Breast epithelium (tissue), 4 donors: Measurements from ENCODE around the gene CUL2. TPM values are rescaled to one million over a fixed set of nuclear protein-coding genes. Genes with fewer than 3 reads are reported as not detected.
"Not testable (repeated sequence)": the region's sequence is repeated elsewhere in the genome, so short reads cannot be mapped to it uniquely, and the experiment has no call there.

Experiments used
- DNase-seq, 2 donors: peaks; one replicate each; pipeline ENCODE4 v3.0.0-alpha.2; 2019; ENCODE audit warnings: low spot score in 2 of 2
- H3K27ac ChIP-seq, 2 donors: fragments of 200-600 bp; sonication (generic) in 1 of 2; one replicate each; pipeline ENCODE4 v1.5.1; 2016 to 2019; ENCODE audit warnings: mild to moderate bottlenecking in 1 of 2
- H3K27me3 ChIP-seq, 2 donors: fragments of 200-600 bp; sonication (generic) in 1 of 2; one replicate each; pipeline versions ENCODE4 v1.5.1 to v1.6.0; 2017 to 2019; ENCODE audit warnings: control low read depth in 1 of 2, mild to moderate bottlenecking in 1 of 2
- H3K36me3 ChIP-seq: fragments of 200-600 bp; one replicate; pipeline ENCODE4 v1.5.1; 2019
- H3K4me1 ChIP-seq, 2 donors: fragments of 200-600 bp; sonication (generic); one replicate each; pipeline ENCODE4 v1.5.1; 2016 to 2019; ENCODE audit warnings: control low read depth in 1 of 2
- H3K4me3 ChIP-seq, 3 donors: fragments of 200-600 bp; sonication (generic); 1 replicate in 2 of 3; 2 replicates in 1 of 3; pipeline ENCODE4 v1.5.1; 2016 to 2019; ENCODE audit warnings: mild to moderate bottlenecking in 3 of 3, moderate library complexity in 2 of 3
- H3K9me3 ChIP-seq, 2 donors: fragments of 200-600 bp; sonication (generic) in 1 of 2; one replicate each; pipeline ENCODE4 v1.5.1; 2016 to 2019; ENCODE audit warnings: control low read depth in 1 of 2
- POLR2A ChIP-seq: fragments of 450-650 bp; IDR thresholded peaks from one replicate; pipeline ENCODE4 v1.6.1; 2016; ENCODE audit warnings: antibody characterized with exemption, mild to moderate bottlenecking, moderate library complexity
- POLR2AphosphoS5 ChIP-seq, 3 donors: sonication (generic); formaldehyde crosslinking; IDR thresholded peaks; one replicate each; pipeline ENCODE4 v1.6.1; 2017; ENCODE audit warnings: antibody characterized with exemption in 3 of 3
- intact Hi-C: fragments of 100-400 bp; cut with DNase I; formaldehyde crosslinking; loops from one replicate; pipeline ENCODE4 v1.15.1; 2023; ENCODE audit warnings: low total_unique reads
- total RNA-seq, 3 donors: library from RNA; depleted of rRNA; stranded (reverse); fragments of >200 nt; gene quantifications; one replicate each; pipeline ENCODE4 v1.1.0, GENCODE V29; 2016
- TF ChIP-seq, protein P1 (sequence below), 3 donors: fragments of 450-650 bp; IDR thresholded peaks; one replicate each; pipeline ENCODE4 v1.5.1; 2016 to 2017; ENCODE audit warnings: antibody characterized with exemption in 3 of 3, mild to moderate bottlenecking in 3 of 3, moderate library complexity in 3 of 3

CUL2 gene
- total RNA-seq, 3 donors from 2014 or later, result 18.9 to 22.7 (median 20.3) TPM

DNA sequence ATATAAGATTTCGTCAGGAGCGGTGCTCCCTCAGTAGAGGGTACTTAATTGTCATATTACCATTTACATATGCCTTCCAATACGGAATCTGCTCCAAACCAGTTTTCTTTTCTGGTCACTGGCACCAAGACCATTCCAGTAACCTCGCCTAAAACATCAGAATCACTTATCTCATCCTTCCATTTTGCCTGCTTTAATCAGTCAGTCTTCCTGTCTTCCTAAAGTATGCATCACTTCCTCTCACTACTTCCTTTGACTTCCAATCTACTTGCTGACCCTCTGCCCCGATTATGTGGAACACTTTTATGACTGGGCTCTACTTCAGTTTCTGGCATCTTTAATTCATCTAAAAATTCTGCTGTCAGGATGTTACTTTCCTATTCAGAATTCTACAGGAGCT is 33.5 kb downstream of the CUL2 start:
- Histone ChIP-seq H3K27me3 (no peaks in the 10 kb centered on the region), H3K4me3 (no peak overlapping the region), H3K4me1 (no peaks in the 10 kb centered on the region), H3K27ac (no peak overlapping the region), H3K9me3 (no peaks in the 10 kb centered on the region), H3K36me3 (no peaks in the 10 kb centered on the region)
- TF ChIP-seq POLR2AphosphoS5 (IDR thresholded peaks at IDR 0.05) (no peak), POLR2A (no peak)
- TF ChIP-seq, protein P1, sequence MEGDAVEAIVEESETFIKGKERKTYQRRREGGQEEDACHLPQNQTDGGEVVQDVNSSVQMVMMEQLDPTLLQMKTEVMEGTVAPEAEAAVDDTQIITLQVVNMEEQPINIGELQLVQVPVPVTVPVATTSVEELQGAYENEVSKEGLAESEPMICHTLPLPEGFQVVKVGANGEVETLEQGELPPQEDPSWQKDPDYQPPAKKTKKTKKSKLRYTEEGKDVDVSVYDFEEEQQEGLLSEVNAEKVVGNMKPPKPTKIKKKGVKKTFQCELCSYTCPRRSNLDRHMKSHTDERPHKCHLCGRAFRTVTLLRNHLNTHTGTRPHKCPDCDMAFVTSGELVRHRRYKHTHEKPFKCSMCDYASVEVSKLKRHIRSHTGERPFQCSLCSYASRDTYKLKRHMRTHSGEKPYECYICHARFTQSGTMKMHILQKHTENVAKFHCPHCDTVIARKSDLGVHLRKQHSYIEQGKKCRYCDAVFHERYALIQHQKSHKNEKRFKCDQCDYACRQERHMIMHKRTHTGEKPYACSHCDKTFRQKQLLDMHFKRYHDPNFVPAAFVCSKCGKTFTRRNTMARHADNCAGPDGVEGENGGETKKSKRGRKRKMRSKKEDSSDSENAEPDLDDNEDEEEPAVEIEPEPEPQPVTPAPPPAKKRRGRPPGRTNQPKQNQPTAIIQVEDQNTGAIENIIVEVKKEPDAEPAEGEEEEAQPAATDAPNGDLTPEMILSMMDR (IDR thresholded peaks at IDR 0.05), result no peak
- intact Hi-C loops, result no loop called here
- no peak for DNase-seq

DNA sequence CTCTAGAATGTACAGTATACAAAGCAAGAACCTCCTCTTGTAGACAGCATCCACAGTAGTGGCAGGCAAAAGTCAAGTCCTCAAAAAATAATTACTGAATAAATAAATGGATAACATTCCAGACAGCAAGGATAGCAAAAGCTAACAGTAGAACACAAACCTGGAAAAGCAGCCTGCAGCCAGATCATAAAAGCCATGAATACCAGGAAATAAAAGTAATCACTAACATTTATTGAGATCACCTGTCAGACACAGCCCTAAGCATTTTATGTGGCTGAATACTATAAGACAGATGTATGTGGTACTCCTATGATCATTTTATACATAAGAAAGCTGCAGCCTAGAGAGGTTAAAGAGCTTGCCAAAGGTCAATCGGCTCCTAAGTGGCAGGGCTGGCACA is 34.0 kb downstream of the CUL2 start:
- DNase-seq, result no peak
- Histone ChIP-seq H3K9me3 (no peaks in the 10 kb centered on the region), H3K27me3 (no peaks in the 10 kb centered on the region), H3K27ac (no peak overlapping the region), H3K36me3 (no peaks in the 10 kb centered on the region), H3K4me3 (no peak overlapping the region), H3K4me1 (no peaks in the 10 kb centered on the region)
- intact Hi-C loops, result no loop called here
- TF ChIP-seq POLR2AphosphoS5 (IDR thresholded peaks at IDR 0.05), result no peak
- TF ChIP-seq, protein P1 (IDR thresholded peaks at IDR 0.05), result no peak
- no peak for TF ChIP-seq POLR2A

DNA sequence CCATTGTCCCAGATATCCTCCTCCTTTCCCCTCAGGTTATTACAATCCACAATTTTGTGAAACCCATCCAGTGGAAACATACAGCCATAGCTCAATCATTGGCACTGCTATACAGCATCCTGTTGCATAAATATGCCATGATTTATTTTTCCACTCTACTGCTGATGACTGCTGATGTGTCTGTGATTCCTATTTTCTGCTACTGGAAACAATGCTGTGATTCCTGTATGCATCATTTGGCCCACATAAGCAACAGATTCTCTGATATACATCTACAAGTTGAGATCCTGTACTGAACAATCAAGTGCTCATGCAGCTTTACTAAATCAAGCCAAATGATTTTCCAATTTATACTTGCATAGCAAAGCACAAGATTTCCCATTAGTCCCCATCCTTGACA is 39.6 kb downstream of the CUL2 start:
- DNase-seq, result no peak
- H3K4me1 ChIP-seq, result no peaks in the 10 kb centered on the region
- intact Hi-C loops, result no loop called here
- H3K9me3 ChIP-seq, result no peaks in the 10 kb centered on the region
- TF ChIP-seq, protein P1 (IDR thresholded peaks at IDR 0.05), result no peak
- TF ChIP-seq POLR2A, result no peak
- no peak for TF ChIP-seq POLR2AphosphoS5 (IDR thresholded peaks at IDR 0.05)
- no peaks in the 10 kb centered on the region for H3K27me3 ChIP-seq
- H3K4me3 ChIP-seq, result no peak overlapping the region
- no peak overlapping the region for H3K27ac ChIP-seq
- H3K36me3 ChIP-seq, result no peaks in the 10 kb centered on the region

DNA sequence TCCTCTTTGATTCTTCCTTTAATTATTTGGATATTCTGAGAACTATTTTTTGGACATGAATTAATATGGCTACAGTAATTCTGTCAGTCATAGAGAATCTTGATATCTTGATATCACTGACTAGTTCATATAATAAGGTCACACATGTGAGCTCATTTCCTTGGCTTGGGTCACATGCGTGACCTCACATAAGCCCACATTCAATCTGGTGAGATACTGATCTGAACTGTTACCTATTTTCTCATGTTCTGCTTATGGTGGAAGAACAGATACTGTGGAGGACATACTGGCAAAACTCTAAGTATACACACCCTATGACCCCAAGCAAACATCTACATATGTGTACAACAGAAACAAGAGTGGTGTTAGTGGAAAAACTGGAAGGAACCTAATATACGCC is 44.1 kb downstream of the CUL2 start:
- Histone ChIP-seq H3K27me3 (no peaks in the 10 kb centered on the region), H3K4me3 (no peak overlapping the region), H3K36me3 (no peaks in the 10 kb centered on the region), H3K9me3 (no peaks in the 10 kb centered on the region), H3K4me1 (no peaks in the 10 kb centered on the region), H3K27ac (no peak overlapping the region)
- intact Hi-C loops, result no loop called here
- no peak for DNase-seq
- TF ChIP-seq POLR2A, result no peak
- TF ChIP-seq, protein P1 (IDR thresholded peaks at IDR 0.05), result no peak
- TF ChIP-seq POLR2AphosphoS5 (IDR thresholded peaks at IDR 0.05), result no peak

DNA sequence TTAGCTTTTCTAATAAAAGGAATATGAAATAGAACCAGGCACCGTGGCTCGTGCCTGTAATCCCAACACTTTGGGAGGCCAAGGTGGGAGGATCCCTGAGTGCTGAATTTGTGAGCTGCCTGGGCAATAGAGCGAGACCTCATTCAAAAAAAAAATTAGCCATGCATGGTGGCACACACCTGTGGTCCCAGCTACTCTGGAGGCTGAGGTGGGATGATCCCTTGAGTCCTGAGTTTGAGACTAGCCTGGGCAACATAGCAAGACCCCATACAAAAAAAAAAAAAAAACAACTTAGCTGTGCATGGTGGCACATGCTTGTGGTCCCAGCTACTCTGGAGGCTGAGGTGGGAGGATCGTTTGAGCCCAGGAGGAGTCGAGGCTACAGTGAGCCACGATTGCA is 44.9 kb downstream of the CUL2 start:
- DNase-seq, H3K4me3 ChIP-seq, H3K9me3 ChIP-seq, H3K36me3 ChIP-seq, intact Hi-C loops, H3K27me3 ChIP-seq, H3K27ac ChIP-seq, H3K4me1 ChIP-seq: not testable (repeated sequence)

DNA sequence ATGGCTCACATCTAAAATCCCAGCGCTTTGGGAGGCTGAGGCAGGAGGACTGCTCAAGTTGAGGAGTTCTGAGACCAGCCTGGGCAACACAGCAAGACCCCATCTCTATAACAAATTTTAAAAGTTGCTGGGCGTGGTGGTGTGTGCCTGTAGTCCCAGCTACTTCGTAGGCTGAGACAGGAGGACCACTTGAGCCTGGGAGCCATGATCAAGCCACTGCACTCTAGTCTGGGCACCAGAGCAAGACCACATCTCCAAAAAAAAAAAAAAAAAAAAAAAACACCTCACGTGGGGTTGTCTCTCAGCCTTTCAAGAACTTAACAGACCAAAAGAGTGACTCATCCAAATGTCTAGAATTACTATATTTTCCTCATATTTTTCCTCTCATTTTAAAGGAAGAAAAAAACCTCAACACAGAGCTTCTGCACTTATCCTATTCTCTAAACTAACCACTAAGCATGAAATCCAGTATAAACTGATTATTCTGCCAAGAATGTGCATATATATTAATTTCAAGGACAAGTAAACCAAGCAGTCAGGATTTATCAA is 46.3 kb downstream of the CUL2 start:
- Histone ChIP-seq H3K27ac (no peak overlapping the region), H3K4me3 (no peak overlapping the region), H3K36me3 (no peaks in the 10 kb centered on the region), H3K9me3 (no peaks in the 10 kb centered on the region), H3K4me1 (no peaks in the 10 kb centered on the region), H3K27me3 (no peaks in the 10 kb centered on the region)
- DNase-seq, result no peak
- intact Hi-C loops, result no loop called here
- TF ChIP-seq, protein P1 (IDR thresholded peaks at IDR 0.05), result no peak
- TF ChIP-seq POLR2A (no peak), POLR2AphosphoS5 (IDR thresholded peaks at IDR 0.05) (no peak)
